Suprapubic skin (tissue), 3 donors: Measurements from ENCODE around the gene STXBP1.
"Not testable (repeated sequence)": the region's sequence is repeated elsewhere in the genome, so short reads cannot be mapped to it uniquely, and the experiment has no call there.

Experiments
- POLR2A ChIP-seq, 2 donors: fragments of 450-650 bp; IDR thresholded peaks; one replicate each; pipeline ENCODE4 v1.6.1; 2017; ENCODE audit warnings: antibody characterized with exemption in 2 of 2, mild to moderate bottlenecking in 2 of 2, moderate library complexity in 2 of 2
- TF ChIP-seq, protein P1 (sequence below), 2 donors: fragments of 200-600 bp in 1 of 2; fragments of 450-650 bp in 1 of 2; sonication (generic) in 1 of 2; IDR thresholded peaks; one replicate each; pipeline ENCODE4 v1.5.1; 2016 to 2019; ENCODE audit warnings: antibody characterized with exemption in 2 of 2, mild to moderate bottlenecking in 1 of 2, moderate library complexity in 1 of 2

- TF ChIP-seq, protein P1, sequence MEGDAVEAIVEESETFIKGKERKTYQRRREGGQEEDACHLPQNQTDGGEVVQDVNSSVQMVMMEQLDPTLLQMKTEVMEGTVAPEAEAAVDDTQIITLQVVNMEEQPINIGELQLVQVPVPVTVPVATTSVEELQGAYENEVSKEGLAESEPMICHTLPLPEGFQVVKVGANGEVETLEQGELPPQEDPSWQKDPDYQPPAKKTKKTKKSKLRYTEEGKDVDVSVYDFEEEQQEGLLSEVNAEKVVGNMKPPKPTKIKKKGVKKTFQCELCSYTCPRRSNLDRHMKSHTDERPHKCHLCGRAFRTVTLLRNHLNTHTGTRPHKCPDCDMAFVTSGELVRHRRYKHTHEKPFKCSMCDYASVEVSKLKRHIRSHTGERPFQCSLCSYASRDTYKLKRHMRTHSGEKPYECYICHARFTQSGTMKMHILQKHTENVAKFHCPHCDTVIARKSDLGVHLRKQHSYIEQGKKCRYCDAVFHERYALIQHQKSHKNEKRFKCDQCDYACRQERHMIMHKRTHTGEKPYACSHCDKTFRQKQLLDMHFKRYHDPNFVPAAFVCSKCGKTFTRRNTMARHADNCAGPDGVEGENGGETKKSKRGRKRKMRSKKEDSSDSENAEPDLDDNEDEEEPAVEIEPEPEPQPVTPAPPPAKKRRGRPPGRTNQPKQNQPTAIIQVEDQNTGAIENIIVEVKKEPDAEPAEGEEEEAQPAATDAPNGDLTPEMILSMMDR (IDR thresholded peaks at IDR 0.05): not testable (repeated sequence)
- not testable (repeated sequence) for TF ChIP-seq POLR2A (IDR thresholded peaks at IDR 0.05)
These were observed 27.6 kb upstream of the STXBP1 start for GRCh38 chr9:127584474-127584805.
